ENCODE data around the gene SH3D19. TPM values are rescaled to one million over a fixed set of nuclear protein-coding genes. Genes with fewer than 3 reads are reported as not detected.

The SH3D19 gene
- total RNA-seq, 1 donor from 2014 or later, result 22.8 TPM

DNA sequence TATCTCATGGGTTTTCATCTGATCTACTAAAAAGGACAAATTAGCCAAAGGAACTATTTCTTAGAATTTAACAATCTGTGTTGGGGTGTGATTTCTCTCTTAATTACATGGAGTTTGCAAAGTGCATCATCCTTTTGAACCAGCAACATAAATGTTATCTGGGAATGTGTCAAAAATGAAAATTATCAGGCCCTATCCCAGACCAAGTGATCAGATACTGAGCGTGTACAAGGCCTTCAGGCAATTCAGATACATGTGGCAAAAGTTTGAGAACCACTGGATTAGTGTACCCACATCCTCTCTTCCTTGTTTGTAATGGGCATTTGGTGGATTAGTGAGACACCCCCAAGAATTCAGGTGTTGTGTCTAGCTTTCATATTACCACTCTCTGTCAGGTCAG lies 3.8 kb downstream of the SH3D19 start:
- no peak for DNase-seq (ENCODE audit: low read depth)

DNA sequence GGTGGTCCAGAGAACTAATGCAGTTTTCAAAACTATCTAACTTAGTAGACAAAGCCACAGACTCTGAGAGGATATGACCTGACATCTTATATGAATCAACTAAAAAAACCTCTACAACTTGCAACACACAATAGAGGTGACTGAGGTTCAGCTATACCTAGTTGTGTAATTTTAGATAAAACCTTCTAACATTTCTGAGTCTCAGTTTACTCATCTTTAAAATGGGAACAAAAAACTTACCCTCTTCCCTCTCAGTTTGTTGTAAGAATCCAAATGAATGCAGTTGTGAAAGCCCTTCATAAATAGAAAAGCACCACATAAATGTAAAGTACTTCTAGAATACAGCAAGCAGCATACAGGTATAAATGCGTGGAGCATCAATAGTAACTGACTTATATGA lies 5.9 kb downstream of the SH3D19 start:
- DNase-seq (ENCODE audit: low read depth), result no peak

DNA sequence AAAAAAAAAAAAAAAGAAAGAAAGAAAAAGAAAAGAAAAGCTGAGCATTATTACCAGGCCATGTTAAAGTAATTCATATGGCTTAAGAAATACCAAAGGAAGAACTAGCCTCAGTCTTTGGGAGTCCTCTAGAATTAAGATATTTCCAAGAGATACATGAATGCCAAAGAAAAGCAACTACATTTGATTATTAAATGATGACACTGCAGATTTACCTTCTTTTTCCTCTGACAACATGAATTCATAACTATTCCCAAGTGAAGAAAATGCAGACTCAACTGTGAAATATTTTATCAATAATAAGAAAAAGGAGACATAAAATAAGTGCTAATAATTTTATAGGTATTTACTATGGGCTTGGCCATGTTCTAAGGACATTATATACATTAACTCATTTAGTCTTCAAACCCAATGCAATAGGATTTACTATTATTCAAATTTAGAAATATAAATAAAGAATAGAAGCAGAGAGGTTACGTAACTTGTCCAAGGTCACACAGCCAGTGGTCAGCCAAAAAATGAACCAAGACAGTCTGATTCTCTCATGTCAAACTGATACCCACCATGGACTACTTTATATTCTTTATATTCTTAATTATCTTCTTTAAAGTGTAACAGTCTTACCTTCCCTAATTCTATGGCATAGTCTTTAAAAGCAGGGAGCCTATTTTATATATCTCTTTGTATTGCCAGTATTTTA lies 6.9 kb downstream of the SH3D19 start:
- DNase-seq (ENCODE audit: low read depth), result no peak

- no peak for DNase-seq (ENCODE audit: low read depth)
Observed at GRCh38 chr4:151316645-151317044, 8.8 kb downstream of the SH3D19 start.

- peak; percentile 90 for DNase-seq (ENCODE audit: low read depth)
Observed at GRCh38 chr4:151315212-151315886, 10.1 kb downstream of the SH3D19 start.

- DNase-seq (ENCODE audit: low read depth), result no peak
Observed at GRCh38 chr4:151314479-151314878, 10.9 kb downstream of the SH3D19 start.

- no peak for DNase-seq (ENCODE audit: low read depth)
Observed at GRCh38 chr4:151314010-151314355, 11.4 kb downstream of the SH3D19 start.

GRCh38 chr4:151313306-151314009 lies 11.9 kb downstream of the SH3D19 start:
- no peak for DNase-seq (ENCODE audit: low read depth)

- DNase-seq (ENCODE audit: low read depth), result no peak
Observed at GRCh38 chr4:151310124-151310728, 15.2 kb downstream of the SH3D19 start.

DNA sequence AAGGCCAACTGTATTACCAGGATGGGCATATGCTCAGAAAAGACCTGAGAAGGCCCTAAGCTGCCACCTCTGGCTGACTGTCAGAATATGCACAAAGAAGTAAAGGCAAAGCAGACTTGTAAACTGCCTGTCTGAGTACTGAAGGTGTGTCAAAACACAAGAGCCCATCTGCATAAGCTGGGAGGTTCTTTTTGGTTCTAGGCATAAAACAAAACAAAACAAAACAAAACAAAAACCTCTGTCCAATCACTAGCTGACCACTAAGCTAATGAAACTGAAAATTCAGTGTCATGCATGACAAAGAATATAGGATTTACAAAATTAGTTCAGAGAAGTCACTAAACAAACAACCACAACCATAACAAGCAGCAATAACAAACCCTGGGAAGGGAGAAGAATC lies 20.6 kb downstream of the SH3D19 start:
- DNase-seq (ENCODE audit: low read depth), result peak; percentile 71

GRCh38 chr4:151304226-151304625 lies 21.2 kb downstream of the SH3D19 start:
- DNase-seq (ENCODE audit: low read depth), result no peak

DNA sequence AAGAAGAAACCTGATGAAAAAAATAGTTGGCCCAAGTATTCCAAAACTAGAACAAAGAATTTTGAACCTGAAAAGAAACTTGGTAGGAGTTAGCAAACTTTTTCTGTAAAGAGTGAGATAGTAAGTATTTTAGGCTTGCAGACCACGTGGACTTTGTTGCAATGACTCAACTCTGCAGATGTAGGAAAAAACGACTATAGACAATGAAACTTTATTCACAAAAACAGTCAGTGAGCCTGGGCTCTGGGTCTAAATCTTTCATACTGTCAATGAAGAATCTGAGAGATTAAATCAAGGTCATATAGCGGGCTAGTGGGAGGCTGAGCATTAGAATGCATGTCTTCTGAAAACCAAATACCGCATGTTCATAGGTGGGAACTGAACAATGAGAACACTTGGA lies 23.0 kb downstream of the SH3D19 start:
- DNase-seq (ENCODE audit: low read depth), result peak; percentile 18

- no peak for DNase-seq (ENCODE audit: low read depth)
Observed at GRCh38 chr4:151297170-151297569, 28.2 kb downstream of the SH3D19 start.

GRCh38 chr4:151296227-151296626 lies 29.2 kb downstream of the SH3D19 start:
- DNase-seq (ENCODE audit: low read depth), result no peak

DNA sequence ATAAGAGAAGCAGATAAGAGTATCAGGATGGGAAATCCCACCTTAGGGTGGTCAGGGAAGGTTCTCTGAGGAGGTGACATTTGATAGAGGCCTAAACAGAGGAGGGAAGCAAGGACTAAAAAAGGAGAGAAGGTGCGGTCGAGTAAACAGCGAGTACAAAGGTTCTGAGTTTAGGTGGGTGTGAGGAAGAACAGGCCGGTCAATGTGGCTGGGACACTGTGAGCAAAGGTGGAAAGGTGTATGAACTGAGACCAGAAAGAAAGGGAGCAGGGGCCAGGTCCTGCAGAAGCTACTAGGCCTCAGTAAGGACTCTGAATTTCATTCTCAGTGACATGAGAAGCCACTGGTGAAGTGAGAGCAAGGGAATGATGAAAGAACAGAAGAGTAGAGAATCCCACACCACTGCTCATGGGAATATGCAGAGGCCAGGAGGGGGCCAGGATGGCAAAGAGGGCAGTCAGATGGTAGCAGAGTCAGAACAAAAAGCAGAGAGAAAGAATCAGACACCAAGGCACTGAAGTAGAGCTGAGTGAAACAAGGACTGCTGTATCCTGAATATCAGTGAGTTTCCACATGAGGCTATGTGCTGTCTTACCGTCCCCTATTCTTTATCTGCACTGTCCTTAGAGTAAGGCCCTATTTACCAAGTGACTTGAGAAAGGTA lies 30.4 kb downstream of the SH3D19 start:
- DNase-seq (ENCODE audit: low read depth), result no peak

- no peak for DNase-seq (ENCODE audit: low read depth)
Observed at GRCh38 chr4:151292038-151292437, 33.4 kb downstream of the SH3D19 start.

DNA sequence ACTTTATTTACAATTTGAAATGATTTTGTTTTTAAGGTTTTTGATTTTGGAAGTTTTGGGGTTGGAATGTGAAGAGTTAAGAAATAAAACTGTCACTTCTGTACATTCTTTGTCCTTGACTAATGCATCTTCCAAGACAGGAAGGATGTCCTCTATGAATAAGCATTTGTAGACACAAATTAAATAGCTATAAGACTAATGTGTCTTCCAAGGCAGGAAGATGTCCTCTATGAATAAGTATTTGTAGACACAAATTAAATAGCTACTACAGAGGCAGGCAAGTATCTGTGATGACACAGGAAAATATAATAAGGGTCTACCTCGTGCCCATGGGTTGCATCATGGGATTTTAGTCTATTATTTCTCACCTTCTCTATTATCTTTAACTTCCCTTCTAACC lies 33.9 kb downstream of the SH3D19 start:
- no peak for DNase-seq (ENCODE audit: low read depth)

- no peak for DNase-seq (ENCODE audit: low read depth)
Observed at GRCh38 chr4:151287409-151287808, 38.0 kb downstream of the SH3D19 start.

- DNase-seq (ENCODE audit: low read depth), result no peak
Observed at GRCh38 chr4:151284534-151285245, 40.7 kb downstream of the SH3D19 start.

DNA sequence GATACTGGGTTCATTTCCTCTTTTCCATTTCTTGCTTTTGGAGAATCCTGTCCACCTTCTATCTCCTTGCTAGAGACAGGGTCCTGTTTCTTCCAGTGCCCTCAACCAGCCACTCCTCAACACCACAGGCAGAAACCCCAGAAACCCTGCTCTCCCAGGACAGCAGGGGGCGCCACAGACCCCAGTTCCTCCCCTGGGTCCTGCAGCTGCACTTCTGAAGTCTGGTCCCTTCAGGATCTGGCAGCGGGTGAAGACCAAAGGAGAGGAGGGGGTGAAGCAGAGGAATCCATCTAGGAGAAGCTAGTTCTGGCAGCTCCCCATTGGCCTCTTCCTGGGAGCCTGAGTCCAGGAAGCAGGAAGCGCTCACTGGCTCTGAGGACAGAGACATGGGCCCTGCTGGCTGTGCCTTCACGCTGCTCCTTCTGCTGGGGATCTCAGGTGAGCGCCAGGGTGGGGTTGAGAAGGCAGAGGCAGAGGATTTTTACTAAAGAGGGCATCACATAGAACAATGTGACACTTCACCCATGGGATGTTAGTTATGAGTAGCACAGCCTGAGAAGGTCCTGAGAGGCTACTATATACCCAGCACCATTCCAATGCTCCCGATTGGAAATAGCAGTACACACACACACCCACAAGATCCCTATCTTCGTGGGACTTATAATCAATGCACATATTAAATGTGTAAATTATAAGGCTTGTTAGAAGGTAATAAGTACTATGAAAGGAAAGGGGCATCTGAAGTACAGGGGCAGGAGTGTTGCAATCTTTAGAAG lies 48.4 kb downstream of the SH3D19 start, which contains the start of gene PRSS48:
PRSS48 (plus strand) TSS at position 375 of the 776 bp plus-strand sequence; CDS start at position 387, 12 bp downstream.
- DNase-seq (ENCODE audit: low read depth), result peak; percentile 29
